CD14-positive monocyte (primary cell): ENCODE results near the gene TNFAIP8L2. TPM values are rescaled to one million over a fixed set of nuclear protein-coding genes. Genes with fewer than 3 reads are reported as not detected.

Experiments used
- DNase-seq, 3 donors: peaks; one replicate each; pipeline ENCODE4 v3.0.0-alpha.2; 2011 to 2022
- H2AFZ ChIP-seq: 2 replicates; pipeline ENCODE4 v1.6.0; 2012; ENCODE audit warnings: mild to moderate bottlenecking, low read depth, low read length, inconsistent platforms; ENCODE audit not compliant: insufficient read depth, poor library complexity, severe bottlenecking
- H3K27ac ChIP-seq, 2 donors: 1 replicate in 1 of 2; 2 replicates in 1 of 2; pipeline ENCODE4 v1.5.1; 2012 to 2013; ENCODE audit warnings: low read length in 2 of 2, control low read depth in 1 of 2, inconsistent platforms in 1 of 2, low read depth in 1 of 2, mild to moderate bottlenecking in 1 of 2
- H3K27me3 ChIP-seq, 2 donors: one replicate each; pipeline versions ENCODE4 v1.6.0 to v1.6.1; 2011 to 2013; ENCODE audit warnings: low read length in 2 of 2; ENCODE audit not compliant: control insufficient read depth in 2 of 2, insufficient read depth in 2 of 2
- H3K36me3 ChIP-seq, 2 donors: replicated peaks in 1 of 2; 1 replicate in 1 of 2; 2 replicates in 1 of 2; pipeline versions ENCODE4 v1.5.1 to v1.6.1; 2012 to 2013; ENCODE audit warnings: low read length in 2 of 2, control low read depth in 1 of 2, inconsistent platforms in 1 of 2, mild to moderate bottlenecking in 1 of 2; ENCODE audit not compliant: insufficient read depth in 2 of 2, control insufficient read depth in 1 of 2
- H3K4me1 ChIP-seq, 2 donors: 1 replicate in 1 of 2; 2 replicates in 1 of 2; pipeline versions ENCODE4 v1.5.1 to v1.6.1; 2012 to 2013; ENCODE audit warnings: low read length in 2 of 2, control low read depth in 1 of 2, inconsistent platforms in 1 of 2, mild to moderate bottlenecking in 1 of 2, moderate library complexity in 1 of 2; ENCODE audit not compliant: insufficient read depth in 2 of 2, control insufficient read depth in 1 of 2
- H3K4me2 ChIP-seq: replicated peaks from 2 replicates; pipeline ENCODE3; 2012; ENCODE audit warnings: low read length, moderate library complexity, mild to moderate bottlenecking; ENCODE audit not compliant: poor library complexity, severe bottlenecking; ENCODE audit errors: extremely low read depth
- H3K4me3 ChIP-seq, 3 experiments: fragments of 200-600 bp in 1 of 3; sonication (generic) in 1 of 3; replicated peaks in 1 of 3; 1 replicate in 2 of 3; 2 replicates in 1 of 3; pipeline ENCODE4 v1.5.1; 2011 to 2013; ENCODE audit warnings: low read length in 3 of 3, mild to moderate bottlenecking in 3 of 3, control low read depth in 2 of 3, low read depth in 2 of 3, inconsistent platforms in 1 of 3, moderate library complexity in 1 of 3
- H3K79me2 ChIP-seq: 2 replicates; pipeline ENCODE4 v1.6.0; 2012; ENCODE audit warnings: mild to moderate bottlenecking, control low read depth, inconsistent platforms, low read length, moderate library complexity; ENCODE audit not compliant: insufficient read depth
- H3K9ac ChIP-seq: 2 replicates; pipeline ENCODE4 v1.6.0; 2017; ENCODE audit warnings: low read length, mild to moderate bottlenecking; ENCODE audit not compliant: insufficient read depth, poor library complexity, severe bottlenecking
- H3K9me3 ChIP-seq, 2 donors: replicated peaks in 1 of 2; 1 replicate in 1 of 2; 2 replicates in 1 of 2; pipeline versions ENCODE4 v1.5.1 to v1.6.1; 2012 to 2013; ENCODE audit warnings: low read length in 2 of 2, control low read depth in 1 of 2; ENCODE audit not compliant: control insufficient read depth in 1 of 2, insufficient read depth in 1 of 2
- H4K20me1 ChIP-seq: 2 replicates; pipeline ENCODE4 v1.6.0; 2012; ENCODE audit warnings: mild to moderate bottlenecking, low read length, control low read depth, moderate library complexity; ENCODE audit not compliant: insufficient read depth
- H3K27ac Mint-ChIP-seq, 7 donors: one replicate each; pipeline ENCODE4 v1.8.0; 2020; ENCODE audit warnings: mild to moderate bottlenecking in 7 of 7, mixed read lengths in 7 of 7, moderate library complexity in 6 of 7, inconsistent platforms in 2 of 7
- H3K27me3 Mint-ChIP-seq, 3 donors: one replicate each; pipeline ENCODE4 v1.8.0; 2021 to 2022; ENCODE audit warnings: low read depth in 3 of 3, mild to moderate bottlenecking in 3 of 3, mixed read lengths in 3 of 3, moderate library complexity in 3 of 3, inconsistent platforms in 1 of 3
- H3K36me3 Mint-ChIP-seq, 2 donors: one replicate each; pipeline ENCODE4 v1.8.0; 2020; ENCODE audit warnings: mixed read lengths in 2 of 2, inconsistent platforms in 1 of 2, mild to moderate bottlenecking in 1 of 2
- H3K4me1 Mint-ChIP-seq: one replicate; pipeline ENCODE4 v1.8.0; 2020; ENCODE audit warnings: mild to moderate bottlenecking, mixed read lengths
- H3K4me3 Mint-ChIP-seq, 2 donors: one replicate each; pipeline ENCODE4 v1.8.0; 2020; ENCODE audit warnings: mild to moderate bottlenecking in 2 of 2, mixed read lengths in 2 of 2, moderate library complexity in 1 of 2
- H3K9me3 Mint-ChIP-seq, 7 donors: one replicate each; pipeline ENCODE4 v1.8.0; 2020 to 2022; ENCODE audit warnings: mixed read lengths in 7 of 7, mild to moderate bottlenecking in 6 of 7, moderate library complexity in 6 of 7, inconsistent platforms in 2 of 7
- CTCF ChIP-seq: fragments of 200-600 bp; IDR thresholded peaks from one replicate; pipeline ENCODE4 v1.8.0; 2022; ENCODE audit warnings: antibody characterized with exemption, mild to moderate bottlenecking
- WGBS: methylation state at CpG from one replicate; pipeline ENCODE4 v1.1.5; 2013; ENCODE audit warnings: missing lambda C conversion rate; ENCODE audit not compliant: insufficient coverage; 5-methylcytosine and 5-hydroxymethylcytosine counted together
- intact Hi-C, 2 donors: fragments of 100-400 bp; cut with micrococcal nuclease; formaldehyde crosslinking; loops; one replicate each; pipeline versions ENCODE4 v1.15.0 to v1.15.1; 2023
- polyA plus RNA-seq, 3 donors: library from polyadenylated mRNA; depleted of rRNA in 1 of 3; unstranded in 2 of 3; stranded (reverse) in 1 of 3; fragments of 300-500 nt in 2 of 3; fragments of >200 nt in 1 of 3; fragmentation: Illumina TruSeq in 2 of 3; gene quantifications; 1 replicate in 2 of 3; 2 replicates in 1 of 3; pipeline ENCODE4 v1.2.3, GENCODE V29; 2012 to 2021

TNFAIP8L2 gene
- polyA plus RNA-seq, 3 donors: 50.3 to 104 (median 103) TPM

DNA sequence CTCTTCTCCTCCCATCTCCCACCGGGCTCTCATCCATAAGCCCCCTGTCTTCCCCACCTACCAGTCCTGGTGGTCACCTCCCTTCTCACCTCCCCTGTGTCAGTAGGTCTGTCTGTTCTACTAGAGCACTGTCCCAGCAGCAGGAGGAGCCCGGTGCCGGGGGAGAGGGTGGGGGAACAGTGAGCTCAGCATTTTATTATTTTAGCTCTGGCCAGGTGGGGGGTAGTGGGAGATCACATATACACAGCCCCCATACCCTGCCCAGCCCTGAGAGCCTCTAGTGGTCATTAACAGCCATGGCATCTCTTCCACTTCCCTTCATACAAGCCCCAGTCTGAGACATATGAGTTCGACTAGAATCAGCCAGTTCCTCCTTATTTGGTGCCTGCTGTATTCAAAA lies 19.4 kb downstream of the TNFAIP8L2 start, which contains the start of gene TMOD4:
Gene TMOD4 (minus strand): TSS at position 119 of the 400 bp plus-strand sequence. CDS start 1,106 bp downstream, outside the sequence.
- peaks cover 7% of the 10 kb centered on the region for H3K4me1 Mint-ChIP-seq
- Histone ChIP-seq H3K27ac (peak within 1 kb of the TSS in 1 of 2 donors; percentile 44), H4K20me1 (no peaks in the 10 kb centered on the region), H3K79me2 (no peaks in the 10 kb centered on the region), H3K4me2 (no peak within 1 kb of the TSS), H2AFZ (no peak within 1 kb of the TSS), H3K4me3 (no peak within 1 kb of the TSS), H3K9me3 (no peaks in the 10 kb centered on the region), H3K36me3 (peaks cover 79 to 91% of the 10 kb centered on the region in 2 donors), H3K9ac (no peak within 1 kb of the TSS), H3K4me1 (peaks cover 3 to 8% of the 10 kb centered on the region in 2 donors), H3K27me3 (no peaks in the 10 kb centered on the region)
- TF ChIP-seq CTCF: peak; percentile 73
- intact Hi-C loops: no loop called here
- H3K27me3 Mint-ChIP-seq: no peaks in the 10 kb centered on the region
- peaks cover 70 to 89% of the 10 kb centered on the region in 2 donors for H3K36me3 Mint-ChIP-seq
- peaks cover 0 to 2% (median 0%) of the 10 kb centered on the region in 7 donors for H3K9me3 Mint-ChIP-seq
- no CpG with 5 or more reads among the region's 4 CpGs for WGBS
- H3K4me3 Mint-ChIP-seq: no peak within 1 kb of the TSS
- peak in 1 of 3 donors; percentile 31 for DNase-seq
- peak within 1 kb of the TSS in 6 of 7 donors; percentile 28 to 76 (median 64) for H3K27ac Mint-ChIP-seq

GRCh38 chr1:151176514-151177045 lies 20.1 kb downstream of the TNFAIP8L2 start:
- H3K9ac ChIP-seq: no peak overlapping the region
- WGBS: 98% methylated on average over 17 of the region's 17 CpGs
- H3K4me3 ChIP-seq: no peak overlapping the region
- peaks cover 3 to 8% of the 10 kb centered on the region in 2 donors for H3K4me1 ChIP-seq
- intact Hi-C loops: no loop called here
- H3K4me3 Mint-ChIP-seq: no peak overlapping the region
- H2AFZ ChIP-seq: no peak overlapping the region
- peaks cover 7% of the 10 kb centered on the region for H3K4me1 Mint-ChIP-seq
- no peak overlapping the region for H3K4me2 ChIP-seq
- no peaks in the 10 kb centered on the region for H3K27me3 ChIP-seq
- peaks cover 79 to 91% of the 10 kb centered on the region in 2 donors for H3K36me3 ChIP-seq
- peak overlapping the region in 3 of 7 donors; percentile 1 to 44 (median 28) for H3K27ac Mint-ChIP-seq
- no peaks in the 10 kb centered on the region for H3K9me3 ChIP-seq
- no peaks in the 10 kb centered on the region for H3K27me3 Mint-ChIP-seq
- no peak for TF ChIP-seq CTCF
- no peaks in the 10 kb centered on the region for H3K79me2 ChIP-seq
- peaks cover 71 to 91% of the 10 kb centered on the region in 2 donors for H3K36me3 Mint-ChIP-seq
- peaks cover 0 to 2% (median 0%) of the 10 kb centered on the region in 7 donors for H3K9me3 Mint-ChIP-seq
- no peak for DNase-seq
- no peaks in the 10 kb centered on the region for H4K20me1 ChIP-seq
- H3K27ac ChIP-seq: no peak overlapping the region
